PC-9 (cell line): ENCODE data around the gene VOPP1.

Experiments used
- EZH2 ChIP-seq: fragments of 200-600 bp; sonication (generic); IDR thresholded peaks from 2 replicates; pipeline ENCODE4 v1.8.0; 2017; ENCODE audit warnings: antibody characterized with exemption, low read depth
- TF ChIP-seq, protein P1 (sequence below): fragments of 200-600 bp; sonication (generic); conservative IDR thresholded peaks from 2 replicates; pipeline ENCODE4 v1.6.1; 2017; ENCODE audit warnings: mixed run types, antibody characterized with exemption, mild to moderate bottlenecking, moderate library complexity

DNA sequence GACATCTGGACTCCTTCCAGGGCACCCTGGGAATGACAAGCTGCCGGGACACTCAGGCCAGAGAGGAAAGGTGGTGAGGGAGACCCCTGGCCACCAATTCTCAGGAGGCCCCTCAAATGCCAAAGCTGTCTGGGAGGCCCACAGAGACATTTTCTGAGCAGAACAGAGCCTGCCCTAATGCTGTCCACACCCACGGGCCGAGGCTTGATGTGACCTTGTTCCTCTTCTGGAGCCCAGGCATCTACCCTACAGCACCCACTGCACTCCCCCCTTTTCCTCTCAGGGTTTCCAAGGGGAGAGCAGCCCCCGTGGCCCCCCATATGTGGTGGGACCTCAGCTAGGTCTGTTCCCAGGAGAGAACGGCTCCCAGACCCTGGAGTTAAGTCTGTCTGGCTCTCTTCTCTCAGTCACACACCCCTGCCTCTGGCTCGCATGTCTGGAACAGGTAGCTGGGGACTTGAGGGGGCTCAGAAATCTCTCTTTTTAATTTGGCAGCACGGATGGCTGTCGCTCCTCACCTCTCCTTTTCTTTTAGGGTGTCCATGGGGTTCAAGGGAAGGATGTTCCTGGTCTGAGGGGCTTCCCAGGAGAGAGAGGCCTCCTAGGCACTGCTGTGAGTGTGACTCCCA, 16.8 kb upstream of the VOPP1 start:
- TF ChIP-seq, protein P1, sequence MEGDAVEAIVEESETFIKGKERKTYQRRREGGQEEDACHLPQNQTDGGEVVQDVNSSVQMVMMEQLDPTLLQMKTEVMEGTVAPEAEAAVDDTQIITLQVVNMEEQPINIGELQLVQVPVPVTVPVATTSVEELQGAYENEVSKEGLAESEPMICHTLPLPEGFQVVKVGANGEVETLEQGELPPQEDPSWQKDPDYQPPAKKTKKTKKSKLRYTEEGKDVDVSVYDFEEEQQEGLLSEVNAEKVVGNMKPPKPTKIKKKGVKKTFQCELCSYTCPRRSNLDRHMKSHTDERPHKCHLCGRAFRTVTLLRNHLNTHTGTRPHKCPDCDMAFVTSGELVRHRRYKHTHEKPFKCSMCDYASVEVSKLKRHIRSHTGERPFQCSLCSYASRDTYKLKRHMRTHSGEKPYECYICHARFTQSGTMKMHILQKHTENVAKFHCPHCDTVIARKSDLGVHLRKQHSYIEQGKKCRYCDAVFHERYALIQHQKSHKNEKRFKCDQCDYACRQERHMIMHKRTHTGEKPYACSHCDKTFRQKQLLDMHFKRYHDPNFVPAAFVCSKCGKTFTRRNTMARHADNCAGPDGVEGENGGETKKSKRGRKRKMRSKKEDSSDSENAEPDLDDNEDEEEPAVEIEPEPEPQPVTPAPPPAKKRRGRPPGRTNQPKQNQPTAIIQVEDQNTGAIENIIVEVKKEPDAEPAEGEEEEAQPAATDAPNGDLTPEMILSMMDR: no peak
- TF ChIP-seq EZH2: no peak
